HEK293 (cell line): ENCODE data around the gene CCDC122.

Experiments used
- ZNF76 ChIP-seq: fragments of 450-650 bp; formaldehyde crosslinking; IDR thresholded peaks from 2 replicates; pipeline ENCODE4; 2016; ENCODE audit warnings: low read depth, missing biosample characterization, missing genetic modification characterization, borderline replicate concordance
- TF ChIP-seq, protein P1 (sequence below): fragments of 450-650 bp; formaldehyde crosslinking; IDR thresholded peaks from 2 replicates; pipeline ENCODE4 v1.5.1; 2017; ENCODE audit warnings: missing biosample characterization, missing genetic modification characterization
- TF ChIP-seq, protein P2 (sequence below): fragments of 450-650 bp; formaldehyde crosslinking; IDR thresholded peaks from 2 replicates; pipeline ENCODE4 v1.5.1; 2016; ENCODE audit warnings: missing biosample characterization, missing genetic modification characterization

DNA sequence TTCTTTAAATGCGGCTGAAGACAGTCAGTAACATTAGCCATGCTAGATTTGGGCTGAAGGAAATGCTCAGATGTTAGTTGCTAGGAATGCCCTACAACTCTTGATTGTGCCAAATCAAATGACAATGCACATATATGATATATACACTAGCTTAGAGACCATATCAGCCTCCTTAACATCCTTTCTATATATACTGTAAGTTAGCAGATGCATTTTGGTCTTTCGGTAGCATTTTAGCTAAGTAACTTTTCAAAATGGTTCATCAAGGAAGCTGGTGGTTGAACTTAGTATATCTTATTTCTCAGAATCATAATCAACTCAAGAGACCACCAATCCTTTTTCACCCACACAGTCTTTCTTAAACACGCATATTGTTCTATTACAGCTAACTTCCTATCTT is 78.7 kb downstream of the CCDC122 start:
- TF ChIP-seq, protein P1, sequence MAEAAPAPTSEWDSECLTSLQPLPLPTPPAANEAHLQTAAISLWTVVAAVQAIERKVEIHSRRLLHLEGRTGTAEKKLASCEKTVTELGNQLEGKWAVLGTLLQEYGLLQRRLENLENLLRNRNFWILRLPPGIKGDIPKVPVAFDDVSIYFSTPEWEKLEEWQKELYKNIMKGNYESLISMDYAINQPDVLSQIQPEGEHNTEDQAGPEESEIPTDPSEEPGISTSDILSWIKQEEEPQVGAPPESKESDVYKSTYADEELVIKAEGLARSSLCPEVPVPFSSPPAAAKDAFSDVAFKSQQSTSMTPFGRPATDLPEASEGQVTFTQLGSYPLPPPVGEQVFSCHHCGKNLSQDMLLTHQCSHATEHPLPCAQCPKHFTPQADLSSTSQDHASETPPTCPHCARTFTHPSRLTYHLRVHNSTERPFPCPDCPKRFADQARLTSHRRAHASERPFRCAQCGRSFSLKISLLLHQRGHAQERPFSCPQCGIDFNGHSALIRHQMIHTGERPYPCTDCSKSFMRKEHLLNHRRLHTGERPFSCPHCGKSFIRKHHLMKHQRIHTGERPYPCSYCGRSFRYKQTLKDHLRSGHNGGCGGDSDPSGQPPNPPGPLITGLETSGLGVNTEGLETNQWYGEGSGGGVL = no peak
- TF ChIP-seq, protein P2, sequence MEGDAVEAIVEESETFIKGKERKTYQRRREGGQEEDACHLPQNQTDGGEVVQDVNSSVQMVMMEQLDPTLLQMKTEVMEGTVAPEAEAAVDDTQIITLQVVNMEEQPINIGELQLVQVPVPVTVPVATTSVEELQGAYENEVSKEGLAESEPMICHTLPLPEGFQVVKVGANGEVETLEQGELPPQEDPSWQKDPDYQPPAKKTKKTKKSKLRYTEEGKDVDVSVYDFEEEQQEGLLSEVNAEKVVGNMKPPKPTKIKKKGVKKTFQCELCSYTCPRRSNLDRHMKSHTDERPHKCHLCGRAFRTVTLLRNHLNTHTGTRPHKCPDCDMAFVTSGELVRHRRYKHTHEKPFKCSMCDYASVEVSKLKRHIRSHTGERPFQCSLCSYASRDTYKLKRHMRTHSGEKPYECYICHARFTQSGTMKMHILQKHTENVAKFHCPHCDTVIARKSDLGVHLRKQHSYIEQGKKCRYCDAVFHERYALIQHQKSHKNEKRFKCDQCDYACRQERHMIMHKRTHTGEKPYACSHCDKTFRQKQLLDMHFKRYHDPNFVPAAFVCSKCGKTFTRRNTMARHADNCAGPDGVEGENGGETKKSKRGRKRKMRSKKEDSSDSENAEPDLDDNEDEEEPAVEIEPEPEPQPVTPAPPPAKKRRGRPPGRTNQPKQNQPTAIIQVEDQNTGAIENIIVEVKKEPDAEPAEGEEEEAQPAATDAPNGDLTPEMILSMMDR = no peak
- no peak for TF ChIP-seq ZNF76
